RPMI7951 (cell line): ENCODE results near the gene BCAS3. TPM values are rescaled to one million over a fixed set of nuclear protein-coding genes. Genes with fewer than 3 reads are reported as not detected.
"Not testable (repeated sequence)": the region's sequence is repeated elsewhere in the genome, so short reads cannot be mapped to it uniquely, and the experiment has no call there.

ENCODE experiments used
- DNase-seq: peaks from one replicate; pipeline ENCODE4 v3.0.0-alpha.2; 2012; ENCODE audit warnings: low read depth
- total RNA-seq: library from RNA; depleted of rRNA; stranded (reverse); fragments of >200 nt; shearing (Covaris generic); gene quantifications from 2 replicates; pipeline ENCODE4 v1.2.3, GENCODE V29; 2014

BCAS3 gene
- total RNA-seq, 1 experiment from 2014 or later = 11.2 TPM

DNA sequence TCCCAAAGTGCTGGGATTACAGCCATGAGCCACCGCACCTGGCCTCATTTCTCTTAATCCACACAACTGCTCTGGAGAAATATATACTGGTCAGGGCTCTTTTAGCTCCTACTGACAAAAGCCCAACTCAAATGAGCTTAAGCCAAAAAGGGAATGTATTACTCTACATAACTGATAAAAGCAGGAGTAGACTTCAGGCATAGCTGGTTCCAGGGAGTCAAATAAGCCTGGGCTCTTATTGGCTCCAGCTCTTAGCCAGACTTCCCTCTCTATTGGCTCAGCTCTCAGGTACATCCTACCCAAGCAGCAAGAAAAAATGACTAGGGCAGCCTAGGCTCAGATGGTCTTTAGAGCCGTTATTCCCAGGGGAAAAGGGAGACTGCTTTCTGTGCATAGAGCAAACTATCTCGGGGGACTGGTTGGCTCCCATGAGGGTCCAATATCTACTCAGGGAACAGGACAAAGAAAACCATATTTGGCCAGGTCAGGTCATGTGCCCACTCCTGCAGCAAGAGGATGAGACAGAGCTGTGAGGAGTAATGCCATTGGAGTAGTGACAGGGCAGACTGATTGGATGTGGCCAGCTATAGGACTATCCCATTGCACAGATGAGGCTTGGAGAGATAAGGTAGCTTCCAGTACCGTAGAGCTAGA lies 743.2 kb downstream of the BCAS3 start:
- DNase-seq = no peak

DNA sequence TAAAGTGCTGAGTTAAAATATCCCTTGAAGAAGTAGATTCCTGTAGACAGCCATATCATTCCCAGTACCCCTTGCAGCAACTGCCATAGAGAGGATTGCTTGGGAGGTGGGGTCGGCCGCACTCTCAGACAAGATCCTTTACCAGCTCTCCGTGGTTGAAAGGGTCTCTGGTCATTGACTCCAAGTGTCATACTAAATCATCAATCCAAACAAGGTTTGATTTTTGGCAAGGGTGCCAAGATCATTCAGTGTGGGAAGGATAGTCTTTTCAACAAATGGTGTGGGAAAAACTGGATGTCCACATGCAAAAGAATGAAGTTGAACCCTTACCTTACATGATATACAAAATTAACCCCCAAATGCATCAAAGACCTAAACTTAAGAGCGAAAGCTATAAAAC lies 743.8 kb downstream of the BCAS3 start:
- no peak for DNase-seq

DNA sequence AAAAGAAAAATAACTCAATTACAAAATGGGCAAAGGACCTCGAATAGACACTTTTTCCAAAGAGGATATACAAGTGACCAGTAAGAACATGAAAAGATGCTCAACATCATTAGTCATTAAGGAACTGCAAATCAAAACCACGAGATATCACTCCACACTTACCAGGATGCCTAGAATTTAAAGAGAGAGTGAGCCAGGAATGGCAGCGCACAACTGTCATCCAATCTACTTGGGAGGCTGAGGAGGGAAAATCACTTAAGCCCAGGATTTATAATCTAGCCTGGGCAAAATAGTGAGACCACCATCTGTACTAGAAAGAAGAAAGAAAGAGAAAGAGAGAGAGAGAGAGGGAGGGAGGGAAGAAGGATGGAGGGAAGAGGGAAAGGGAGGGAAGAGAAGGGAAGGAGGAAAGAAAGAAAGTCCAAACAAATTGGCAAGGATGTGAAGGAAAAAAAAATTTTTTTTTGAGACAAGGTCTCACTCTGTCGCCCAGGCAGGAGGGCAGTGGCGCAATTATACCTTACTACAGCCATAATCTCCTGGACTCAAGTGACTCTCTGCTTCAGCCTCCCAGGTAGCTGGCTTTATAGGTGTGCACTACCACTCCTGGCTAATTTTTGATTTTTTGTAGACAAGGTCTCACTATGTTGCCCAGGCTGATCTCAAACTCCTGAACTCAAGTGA lies 744.6 kb downstream of the BCAS3 start:
- DNase-seq = no peak

DNA sequence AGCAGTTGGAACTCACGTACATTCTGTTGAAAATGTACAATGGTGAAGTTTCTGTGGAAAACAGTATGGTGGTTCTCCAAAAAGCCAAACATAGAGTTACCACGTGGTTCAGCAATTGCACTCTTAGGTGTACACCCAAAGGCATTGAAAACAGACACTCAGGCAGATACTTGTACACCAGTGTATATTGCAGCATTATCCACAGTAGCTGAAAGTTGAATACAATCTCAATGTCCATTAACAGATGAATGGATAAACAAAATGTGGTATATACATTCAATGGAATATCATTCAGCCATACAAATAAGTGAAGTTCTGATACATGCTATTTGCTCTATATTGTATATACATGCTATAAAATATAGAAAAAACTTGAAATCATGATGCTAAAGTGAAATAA lies 745.2 kb downstream of the BCAS3 start:
- DNase-seq = no peak

DNA sequence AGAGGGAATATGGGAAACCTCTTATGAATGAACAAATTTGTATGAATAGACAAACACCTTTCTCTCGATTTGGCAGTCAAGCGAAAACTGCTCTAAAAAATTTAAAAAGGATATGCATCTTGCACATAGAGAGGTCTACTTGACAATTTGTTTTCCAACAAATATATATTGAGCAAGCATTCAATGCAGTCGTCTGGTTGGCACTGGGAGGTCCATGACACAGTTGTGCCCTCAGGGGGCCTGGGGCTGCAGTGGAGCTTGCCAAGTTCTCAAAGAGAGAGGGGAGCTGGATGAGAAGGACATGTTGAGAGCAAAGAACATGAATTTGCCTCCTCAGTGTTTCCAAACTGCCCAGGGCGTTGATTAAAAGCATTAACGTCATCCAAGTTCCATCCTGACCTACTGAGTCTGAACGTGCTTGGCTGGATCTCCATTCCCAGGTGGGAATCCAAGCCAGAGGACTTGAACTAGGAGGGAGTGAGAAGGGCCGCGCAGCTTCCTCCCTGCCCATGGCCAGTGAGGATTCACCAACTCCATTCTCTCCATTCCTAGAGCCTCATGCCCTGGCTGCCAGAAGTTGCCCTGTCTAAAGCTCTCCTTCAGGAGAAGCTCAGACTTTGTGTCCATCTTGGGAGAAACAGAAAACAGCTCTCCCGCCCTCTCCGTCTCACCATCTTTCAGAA lies 746.5 kb downstream of the BCAS3 start:
- no peak for DNase-seq

DNA sequence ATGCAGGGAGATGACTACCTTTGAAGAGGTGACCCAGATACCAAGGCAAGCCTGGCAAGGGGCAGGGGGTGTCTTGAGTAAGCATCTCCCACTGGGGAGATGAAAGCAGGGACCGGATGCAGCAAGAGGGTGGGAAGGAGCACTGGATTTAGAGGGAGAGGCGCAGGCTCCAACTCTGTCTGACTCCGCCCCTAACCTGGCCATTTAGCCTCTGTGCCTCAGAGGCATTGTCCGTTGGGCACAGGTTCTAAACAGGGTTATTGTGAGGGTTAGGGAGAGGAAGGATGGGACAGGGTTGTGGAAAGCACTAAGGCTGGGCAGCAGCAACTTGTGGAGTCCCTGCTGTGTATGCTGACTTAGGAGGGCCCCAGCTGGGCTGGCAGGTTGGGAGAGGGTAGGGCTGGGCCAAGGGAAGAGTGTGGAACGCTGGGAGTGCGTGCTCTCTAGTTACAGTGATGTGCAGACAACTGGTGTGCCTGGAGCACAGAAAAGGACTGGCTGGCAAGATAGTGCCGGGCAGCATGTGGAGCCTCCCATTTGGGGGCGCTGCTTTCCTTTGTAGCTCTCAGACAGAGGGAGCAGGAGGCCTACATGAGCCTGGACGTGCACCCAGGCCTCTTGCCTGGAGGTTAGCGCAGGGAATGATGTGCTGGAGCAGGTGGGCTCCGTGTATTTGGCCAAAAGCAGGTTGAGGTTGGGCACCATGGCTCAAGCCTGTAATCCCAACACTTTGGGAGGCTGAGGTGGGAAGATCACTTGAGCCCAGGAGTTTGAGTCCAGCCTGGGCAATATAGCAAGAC lies 748.2 kb downstream of the BCAS3 start:
- DNase-seq = no peak

DNA sequence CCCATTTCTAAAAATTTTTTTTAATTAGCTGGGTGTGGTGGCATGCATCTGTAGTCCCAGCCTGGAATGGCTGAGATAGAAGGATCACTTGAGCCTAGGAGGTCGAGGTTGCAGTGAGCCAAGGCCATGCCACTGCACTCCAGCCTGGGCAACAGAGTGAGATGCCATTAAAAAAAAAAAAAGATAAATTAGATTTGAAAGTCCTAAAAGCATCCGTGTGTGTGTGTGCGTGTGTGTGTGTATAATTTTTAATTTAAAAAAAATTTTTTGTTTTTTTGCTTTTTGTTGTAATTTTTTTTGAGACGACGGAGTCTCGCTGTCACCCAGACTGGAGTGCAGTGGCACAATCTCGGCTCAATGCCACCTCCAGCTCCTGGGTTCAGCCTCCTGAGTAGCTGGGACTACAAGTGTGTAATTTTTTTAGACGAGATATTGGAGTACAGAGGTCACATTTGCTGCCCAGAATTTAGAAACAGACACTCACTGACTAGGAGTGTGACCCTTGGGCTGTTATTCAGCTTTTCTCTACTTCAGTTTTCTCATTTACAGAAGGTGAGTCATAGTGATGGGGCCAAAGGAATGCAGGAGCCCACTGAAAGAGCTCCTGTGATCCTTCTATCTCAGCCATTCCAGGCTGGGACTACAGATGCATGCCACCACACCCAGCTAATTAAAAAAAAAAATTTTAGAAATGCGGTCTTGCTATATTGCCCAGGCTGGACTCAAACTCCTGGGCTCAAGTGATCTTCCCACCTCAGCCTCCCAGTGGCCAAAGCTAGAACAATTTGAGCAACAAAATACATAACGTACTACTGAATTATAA lies 749.0 kb downstream of the BCAS3 start:
- DNase-seq = peak; percentile 86

DNA sequence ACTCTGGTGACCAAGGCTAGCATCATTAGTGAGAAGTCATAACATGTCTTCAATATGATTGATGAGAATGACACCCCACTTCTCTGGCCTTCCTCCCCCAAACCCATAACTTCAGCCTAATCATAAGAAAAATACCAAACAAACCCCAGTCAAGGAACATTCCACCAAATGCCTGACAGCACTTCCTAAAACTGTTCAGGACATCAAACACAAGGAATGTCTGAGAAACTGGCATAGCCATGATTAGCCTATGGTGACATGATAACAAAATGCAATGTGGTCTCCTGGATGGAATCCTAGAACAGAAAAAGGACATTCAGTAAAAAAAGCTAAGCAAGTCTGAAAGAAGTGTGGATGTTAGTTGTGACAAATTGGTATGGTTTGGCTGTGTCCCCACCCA lies 749.9 kb downstream of the BCAS3 start:
- DNase-seq = no peak

DNA sequence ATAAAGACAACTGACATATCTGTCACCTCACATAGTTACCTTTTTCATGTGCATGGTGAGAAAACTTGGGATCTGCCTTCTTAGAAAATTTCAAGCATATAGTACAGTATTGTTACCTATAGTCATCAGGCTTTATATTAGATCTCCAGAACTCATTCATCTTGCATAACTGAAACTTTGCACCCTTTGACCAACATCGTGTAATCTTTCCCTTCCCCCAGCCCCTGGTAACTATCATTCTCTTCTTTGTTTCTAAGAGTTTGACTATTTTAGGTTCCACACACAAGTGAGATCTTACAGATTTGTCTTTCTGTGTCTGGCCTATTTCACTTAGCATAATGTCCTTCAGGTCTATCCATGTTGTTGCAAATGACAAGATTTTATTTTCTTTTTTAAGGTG lies 751.6 kb downstream of the BCAS3 start:
- DNase-seq = no peak

DNA sequence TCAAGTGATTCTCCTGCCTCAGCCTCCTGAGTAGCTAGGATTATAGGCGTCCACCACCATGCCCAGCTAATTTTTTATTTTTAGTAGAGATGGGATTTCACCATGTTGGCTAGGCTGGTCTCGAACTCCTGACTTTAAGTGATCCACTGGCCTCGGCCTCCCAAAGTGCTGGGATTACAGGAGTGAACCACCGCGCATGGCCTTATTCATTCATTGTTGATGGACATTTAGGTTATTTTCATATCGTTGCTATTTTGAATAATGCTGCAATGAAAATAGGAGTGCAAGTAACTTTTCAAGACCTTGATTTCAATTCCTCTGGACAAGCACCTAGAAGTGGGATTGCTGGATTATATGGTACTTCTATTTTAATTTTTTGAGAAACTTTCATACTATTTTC lies 752.2 kb downstream of the BCAS3 start:
- not testable (repeated sequence) for DNase-seq

DNA sequence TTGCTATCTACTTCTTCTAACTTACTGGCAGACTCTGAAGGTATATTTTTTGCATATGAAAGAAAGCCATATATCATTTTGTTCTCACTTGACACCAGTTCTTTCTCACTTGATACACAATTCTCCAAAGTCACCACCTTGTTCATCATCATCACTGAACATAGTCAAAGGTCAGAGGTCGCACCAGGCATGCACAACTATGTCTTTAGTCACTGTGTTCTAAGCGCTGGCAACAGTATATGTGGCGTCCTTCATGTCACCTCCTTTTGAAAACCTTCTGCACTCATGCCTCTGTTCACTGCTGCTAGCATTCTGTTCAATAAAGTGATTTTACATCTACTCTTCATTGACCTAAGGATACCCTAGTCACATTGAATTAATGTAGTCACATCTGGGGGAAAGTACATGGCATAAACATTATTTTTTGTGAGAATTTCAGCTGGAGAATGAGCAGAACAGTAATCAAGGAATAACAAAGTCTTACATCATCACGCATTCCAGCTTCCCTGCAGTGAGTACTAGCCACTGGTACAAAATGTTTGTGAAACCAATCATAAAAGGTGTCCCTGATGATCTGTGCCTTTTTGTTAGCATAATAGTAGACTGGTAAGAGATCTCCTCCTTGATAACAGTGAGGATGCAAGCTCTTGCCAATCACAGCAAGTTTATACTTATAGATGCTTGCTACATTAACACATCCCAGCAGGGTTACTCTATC lies 754.1 kb downstream of the BCAS3 start:
- no peak for DNase-seq

DNA sequence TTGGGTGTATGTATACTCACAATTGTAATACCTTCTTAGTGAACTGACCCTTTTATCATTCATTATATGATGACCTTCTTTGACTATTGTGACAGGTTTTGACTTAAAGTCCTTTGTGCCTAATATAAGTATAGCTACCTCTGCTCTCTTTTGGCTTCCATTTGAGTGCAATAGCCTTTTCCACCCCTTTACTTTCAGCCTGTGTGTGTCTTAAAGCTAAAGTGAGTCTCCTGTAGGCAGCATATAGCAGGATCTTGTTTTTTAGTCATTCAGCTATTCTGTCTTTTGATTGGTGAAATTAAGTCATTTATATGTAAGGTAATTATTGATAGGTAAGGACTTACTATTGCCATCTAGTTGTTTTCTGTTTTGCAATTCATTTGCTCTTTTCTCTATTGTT lies 758.6 kb downstream of the BCAS3 start:
- DNase-seq = no peak

DNA sequence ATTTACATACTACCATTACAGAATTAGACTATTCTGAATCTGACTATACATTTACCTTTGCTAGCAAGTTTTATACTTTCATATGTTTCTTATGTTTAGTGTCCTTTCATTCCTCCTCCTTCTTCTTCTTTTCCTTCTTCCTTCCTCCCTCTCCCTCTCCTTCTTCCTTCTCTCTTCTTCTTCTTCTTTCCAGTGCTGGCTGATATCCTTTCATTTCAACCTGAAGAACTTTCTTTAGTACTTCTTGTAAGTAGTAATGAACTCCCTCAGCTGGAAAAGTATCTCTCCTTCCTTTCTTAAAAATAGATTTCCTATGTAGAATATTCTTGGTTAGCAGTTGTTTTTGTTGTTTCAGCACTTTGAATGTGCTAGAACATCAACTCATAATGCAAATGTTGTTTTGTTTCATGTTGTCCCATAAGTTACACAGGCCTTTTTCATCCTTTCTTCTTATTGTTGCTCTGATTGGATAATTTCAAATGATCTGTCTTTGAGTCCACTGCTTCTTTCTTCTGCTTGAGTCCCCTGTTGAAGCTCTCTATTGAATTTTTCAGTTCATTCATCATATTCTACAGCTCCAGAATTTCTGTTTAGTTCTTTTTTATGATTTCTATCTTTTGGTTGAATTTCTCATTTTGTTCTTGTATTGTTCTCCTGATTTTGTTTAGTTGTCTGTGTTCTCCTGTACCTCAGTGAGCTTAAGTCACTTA lies 759.5 kb downstream of the BCAS3 start:
- no peak for DNase-seq

DNA sequence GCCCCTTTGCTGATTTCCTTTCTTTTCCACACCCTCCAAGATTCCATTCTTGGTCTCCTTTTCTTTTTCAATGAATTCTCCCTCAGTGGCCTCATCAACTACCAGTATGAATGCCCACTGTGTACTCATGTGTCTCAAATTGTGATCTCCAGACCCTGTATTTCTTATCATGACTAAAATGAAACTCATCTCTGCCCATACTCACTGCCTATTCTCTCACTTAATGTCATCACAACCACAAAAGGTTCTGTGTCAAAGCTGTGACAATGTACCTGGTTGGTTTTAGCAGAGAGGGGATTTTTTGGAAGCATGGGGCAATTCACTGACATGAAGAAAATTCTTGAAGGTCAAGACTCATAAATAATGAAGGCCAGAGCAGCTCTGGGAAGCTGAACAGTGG lies 763.0 kb downstream of the BCAS3 start:
- no peak for DNase-seq

DNA sequence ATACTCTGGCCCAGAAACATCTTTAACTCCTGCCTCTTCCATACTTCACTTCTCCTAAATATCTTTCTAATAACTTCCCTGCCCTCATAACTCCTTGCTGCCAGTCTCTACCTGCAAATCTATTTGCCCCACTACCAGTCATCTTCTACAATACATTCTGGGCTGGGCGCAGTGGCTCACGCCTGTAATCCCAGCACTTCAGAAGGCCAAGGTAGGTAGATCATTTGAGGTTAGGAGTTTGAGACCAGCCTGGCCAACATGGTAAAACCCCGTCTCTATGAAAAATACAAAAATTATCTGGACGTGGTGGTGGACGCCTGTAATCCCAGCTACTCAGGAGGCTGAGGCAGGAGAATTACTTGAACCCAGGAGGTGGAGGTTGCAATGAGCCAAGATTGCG lies 763.9 kb downstream of the BCAS3 start:
- DNase-seq = not testable (repeated sequence)

DNA sequence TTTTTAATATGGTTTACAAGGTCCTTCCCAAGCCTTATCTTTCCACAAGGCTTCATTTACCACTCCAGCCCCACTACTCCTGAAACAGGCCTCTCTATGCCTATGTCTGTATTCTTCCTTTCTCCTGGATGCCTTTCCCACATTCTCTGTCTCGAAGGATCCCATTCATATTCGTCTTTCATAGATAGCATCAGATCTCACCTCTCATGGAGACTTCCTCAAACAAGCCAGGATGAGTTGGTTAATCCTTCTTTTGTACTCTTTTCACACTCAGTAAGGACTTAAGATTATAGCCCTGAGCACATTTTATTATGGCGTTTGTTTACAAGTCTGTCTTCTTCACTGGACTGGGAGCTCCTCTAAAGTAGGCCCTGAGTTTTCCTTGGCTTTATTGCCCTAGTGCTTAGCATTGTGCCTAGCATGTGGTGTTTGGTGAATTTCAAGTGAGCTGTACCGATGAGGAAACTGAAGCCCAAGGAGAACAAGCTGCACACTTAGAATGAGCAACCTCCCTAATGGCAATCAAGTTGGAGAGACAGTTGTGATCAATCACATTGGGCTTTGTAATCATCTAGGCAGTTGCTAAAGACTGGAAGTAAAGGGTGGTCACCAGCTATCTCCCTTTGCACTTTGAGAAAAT lies 764.6 kb downstream of the BCAS3 start:
- no peak for DNase-seq
